IMR-90 (cell line): Measurements from ENCODE around the gene ZW10. TPM values are rescaled to one million over a fixed set of nuclear protein-coding genes. Genes with fewer than 3 reads are reported as not detected.

ENCODE experiments used
- ATAC-seq: fragments of 200-7000 bp; cut with Tn5 transposase; 2 replicates; pipeline ENCODE4 v1.9.1; 2020; ENCODE audit warnings: low read depth, mild to moderate bottlenecking, moderate library complexity
- BruUV-seq: library from RNA; stranded (reverse); fragments of 400-500 nt; replicated peaks from 2 replicates; lab custom pipeline; 2021; lab: Mats Ljungman, UMichigan
- CTCF ChIA-PET: fragments of 300-600 bp; formaldehyde crosslinking; extraction: SDS; loops from one replicate; lab custom pipeline; 2021; ENCODE audit warnings: antibody characterized with exemption; lab: Yijun Ruan, JAX
- POLR2A ChIA-PET: fragments of 300-600 bp; sonication (Branson Sonifier 250); formaldehyde crosslinking; loops from one replicate; lab custom pipeline; 2022; ENCODE audit warnings: antibody characterized with exemption; ENCODE audit not compliant: unreplicated experiment; lab: Charles Lee
- DNase-seq: peaks from one replicate; pipeline ENCODE4 v3.0.0; 2013
- H2AFZ ChIP-seq: replicated peaks from 2 replicates; pipeline ENCODE3; 2013; ENCODE audit warnings: low read length, mild to moderate bottlenecking; ENCODE audit not compliant: poor library complexity
- H2AK5ac ChIP-seq: 2 replicates; pipeline ENCODE4 v1.6.1; 2013; ENCODE audit warnings: low read depth, low read length, inconsistent platforms
- H2AK9ac ChIP-seq: replicated peaks from 2 replicates; pipeline ENCODE3; 2013; ENCODE audit warnings: mild to moderate bottlenecking, low read depth, low read length, moderate library complexity; ENCODE audit not compliant: poor library complexity
- H2BK120ac ChIP-seq: 2 replicates; pipeline ENCODE4 v1.6.1; 2013; ENCODE audit warnings: low read depth, low read length, inconsistent platforms
- H2BK15ac ChIP-seq: 3 replicates; pipeline ENCODE4 v1.6.1; 2013; ENCODE audit warnings: low read depth, low read length, inconsistent platforms
- H2BK20ac ChIP-seq: 2 replicates; pipeline ENCODE4 v1.6.1; 2013; ENCODE audit warnings: low read depth, mild to moderate bottlenecking, inconsistent platforms, low read length, moderate library complexity
- H2BK5ac ChIP-seq: 2 replicates; pipeline ENCODE4 v1.6.1; 2013; ENCODE audit warnings: mild to moderate bottlenecking, low read depth, low read length, inconsistent platforms; ENCODE audit not compliant: poor library complexity, severe bottlenecking
- H3K14ac ChIP-seq: replicated peaks from 2 replicates; pipeline ENCODE4 v1.6.1; 2013; ENCODE audit warnings: low read depth, low read length, inconsistent platforms
- H3K18ac ChIP-seq: 2 replicates; pipeline ENCODE4 v1.6.1; 2013; ENCODE audit warnings: low read depth, low read length, control low read depth
- H3K23ac ChIP-seq: 2 replicates; pipeline ENCODE4 v1.6.1; 2013; ENCODE audit warnings: low read depth, low read length, inconsistent platforms
- H3K27ac ChIP-seq: 2 replicates; pipeline ENCODE4 v1.5.1; 2013; ENCODE audit warnings: mild to moderate bottlenecking, control low read depth, low read length; ENCODE audit not compliant: insufficient read depth
- H3K27me3 ChIP-seq: 2 replicates; pipeline ENCODE4 v1.6.1; 2013; ENCODE audit warnings: low read length; ENCODE audit not compliant: control insufficient read depth, insufficient read depth
- H3K36me3 ChIP-seq: 2 replicates; pipeline ENCODE4 v1.6.1; 2013; ENCODE audit warnings: low read length, mixed read lengths; ENCODE audit not compliant: control insufficient read depth, insufficient read depth
- H3K4ac ChIP-seq: 2 replicates; pipeline ENCODE4 v1.6.1; 2013; ENCODE audit warnings: low read depth, low read length, inconsistent platforms
- H3K4me1 ChIP-seq: 2 replicates; pipeline ENCODE4 v1.6.1; 2013; ENCODE audit warnings: low read length, mixed read lengths; ENCODE audit not compliant: control insufficient read depth, insufficient read depth
- H3K4me2 ChIP-seq: 2 replicates; pipeline ENCODE4 v1.6.1; 2013; ENCODE audit warnings: low read depth, mild to moderate bottlenecking, control low read depth, low read length, moderate library complexity
- H3K4me3 ChIP-seq: 2 replicates; pipeline ENCODE4 v1.5.1; 2013; ENCODE audit warnings: low read depth, mild to moderate bottlenecking, control low read depth, low read length, moderate library complexity; ENCODE audit not compliant: insufficient read depth
- H3K56ac ChIP-seq: 2 replicates; pipeline ENCODE4 v1.6.1; 2013; ENCODE audit warnings: low read length, inconsistent platforms; ENCODE audit not compliant: insufficient read depth; ENCODE audit errors: extremely low read depth
- H3K79me1 ChIP-seq, 2 experiments: 2 replicates each; pipeline ENCODE4 v1.6.1; 2013; ENCODE audit warnings: low read length in 2 of 2, inconsistent platforms in 1 of 2, low read depth in 1 of 2
- H3K9ac ChIP-seq: 2 replicates; pipeline ENCODE4 v1.6.1; 2013; ENCODE audit warnings: low read depth, low read length, control low read depth
- H3K9me1 ChIP-seq: 2 replicates; pipeline ENCODE4 v1.6.1; 2013; ENCODE audit warnings: low read length, inconsistent platforms; ENCODE audit not compliant: insufficient read depth
- H3K9me3 ChIP-seq: 2 replicates; pipeline ENCODE4 v1.6.1; 2013; ENCODE audit warnings: low read length; ENCODE audit not compliant: control insufficient read depth, insufficient read depth
- H4K20me1 ChIP-seq: 2 replicates; pipeline ENCODE4 v1.6.1; 2013; ENCODE audit warnings: low read length, inconsistent platforms; ENCODE audit not compliant: insufficient read depth
- H4K5ac ChIP-seq: 2 replicates; pipeline ENCODE4 v1.6.1; 2013; ENCODE audit warnings: mild to moderate bottlenecking, low read depth, low read length, control low read depth
- H4K8ac ChIP-seq, 2 experiments: 2 replicates each; pipeline ENCODE4 v1.6.1; 2013; ENCODE audit warnings: low read depth in 2 of 2, low read length in 2 of 2, control low read depth in 1 of 2, inconsistent platforms in 1 of 2
- H4K91ac ChIP-seq: 2 replicates; pipeline ENCODE4 v1.6.1; 2013; ENCODE audit warnings: low read depth, low read length, inconsistent platforms; ENCODE audit not compliant: insufficient read depth
- BHLHE40 ChIP-seq: fragments of 150-350 bp; IDR thresholded peaks from 2 replicates; pipeline ENCODE4 v1.6.1; 2016; ENCODE audit warnings: mild to moderate bottlenecking, low read depth, low read length
- CEBPB ChIP-seq: IDR thresholded peaks from 2 replicates; pipeline ENCODE4 v1.6.1; 2012; ENCODE audit warnings: low read depth, low read length, improper control_type of control experiment
- CHD1 ChIP-seq: IDR thresholded peaks from 2 replicates; pipeline ENCODE4 v1.6.1; 2012; ENCODE audit warnings: low read depth, low read length, improper control_type of control experiment
- CTCF ChIP-seq: conservative IDR thresholded peaks from 2 replicates; pipeline ENCODE4 v1.5.1; 2012; ENCODE audit warnings: mild to moderate bottlenecking, low read depth, low read length, improper control_type of control experiment
- ELK1 ChIP-seq: fragments of 150-350 bp; IDR thresholded peaks from 2 replicates; pipeline ENCODE4 v1.6.1; 2016; ENCODE audit warnings: low read depth, mild to moderate bottlenecking, low read length, moderate library complexity, borderline replicate concordance
- FOS ChIP-seq: fragments of 150-350 bp; IDR thresholded peaks from 2 replicates; pipeline ENCODE4 v1.6.1; 2016; ENCODE audit warnings: low read depth, low read length
- MAFK ChIP-seq: IDR thresholded peaks from 2 replicates; pipeline ENCODE4 v1.6.1; 2012; ENCODE audit warnings: low read depth, low read length, improper control_type of control experiment
- MAZ ChIP-seq: IDR thresholded peaks from 2 replicates; pipeline ENCODE4 v1.6.1; 2012; ENCODE audit warnings: low read depth, mild to moderate bottlenecking, low read length, improper control_type of control experiment, moderate library complexity, borderline replicate concordance
- NFE2L2 ChIP-seq: fragments of 150-350 bp; IDR thresholded peaks from 2 replicates; pipeline ENCODE4 v1.6.1; 2016; ENCODE audit warnings: low read depth, mild to moderate bottlenecking, low read length
- RAD21 ChIP-seq: IDR thresholded peaks from 2 replicates; pipeline ENCODE4 v1.6.1; 2012; ENCODE audit warnings: low read length, improper control_type of control experiment
- RCOR1 ChIP-seq: IDR thresholded peaks from 2 replicates; pipeline ENCODE4 v1.6.1; 2012; ENCODE audit warnings: mild to moderate bottlenecking, low read length, improper control_type of control experiment; ENCODE audit not compliant: insufficient replicate concordance
- RFX5 ChIP-seq: IDR thresholded peaks from 2 replicates; pipeline ENCODE4 v1.8.0; 2012; ENCODE audit warnings: low read depth, mild to moderate bottlenecking, low read length, moderate library complexity
- SMC3 ChIP-seq: fragments of 150-350 bp; IDR thresholded peaks from 2 replicates; pipeline ENCODE4 v1.6.1; 2016; ENCODE audit warnings: low read depth, mild to moderate bottlenecking, antibody characterized with exemption, low read length, moderate library complexity
- USF2 ChIP-seq: fragments of 150-350 bp; IDR thresholded peaks from 2 replicates; pipeline ENCODE4 v1.6.1; 2017; ENCODE audit warnings: mild to moderate bottlenecking, antibody characterized with exemption, low read length, low read depth
- whole genome bisulfite sequencing, 2 experiments: methylation state at CpG; one replicate each; pipeline versions ENCODE4 v1.1.5 to v1.1.7; 2013; ENCODE audit warnings: missing lambda C conversion rate in 2 of 2; ENCODE audit not compliant: insufficient read length in 1 of 2; ENCODE audit errors: extremely low coverage in 2 of 2; 5-methylcytosine and 5-hydroxymethylcytosine counted together
- dilution Hi-C: fragments of 300-500 bp; cut with HindIII; formaldehyde crosslinking; loops from one replicate; pipeline ENCODE4 v1.14.3; 2018; ENCODE audit warnings: low sequenced_read_pairs; ENCODE audit not compliant: unreplicated experiment
- in situ Hi-C: fragments of 300-500 bp; cut with MboI; formaldehyde crosslinking; loops from 3 replicates; pipeline ENCODE4 v1.14.3; 2019; ENCODE audit warnings: low sequenced_read_pairs, inconsistent platforms, mixed read lengths
- intact Hi-C: fragments of 100-400 bp; cut with micrococcal nuclease; formaldehyde crosslinking; loops from 2 replicates; pipeline ENCODE4 v1.10.0; 2022
- polyA plus RNA-seq, 3 experiments: library from polyadenylated mRNA; depleted of rRNA; stranded (reverse); fragments of >200 nt; gene quantifications; 2 replicates each; pipeline ENCODE4 v1.2.3, GENCODE V29; 2012; ENCODE audit warnings: low replicate concordance in 1 of 3
- total RNA-seq: library from RNA; depleted of rRNA; stranded (reverse); fragments of >200 nt; gene quantifications from 2 replicates; pipeline ENCODE4 v1.2.3, GENCODE V29; 2012

Gene ZW10
- total and polyA plus RNA-seq, 2 of the 4 experiments (the other 2 are of a cell fraction) = 10.3 to 30.6 TPM

- H2AK5ac ChIP-seq = no peak within 1 kb of the TSS
- no peaks in the 10 kb centered on the region for H3K36me3 ChIP-seq
- H3K9me1 ChIP-seq = no peaks in the 10 kb centered on the region
- POLR2A ChIA-PET = no interaction called here
- no peak within 1 kb of the TSS for H4K8ac ChIP-seq
- CTCF ChIA-PET = interaction anchor here (0.6 kb wide), 1 partner anchor 16 kb away, joined by 5 read pairs; no protein-coding TSS in a partner anchor
- H3K27ac ChIP-seq = no peak within 1 kb of the TSS
- H2BK15ac ChIP-seq = no peak within 1 kb of the TSS
- no peaks in the 10 kb centered on the region for H3K79me1 ChIP-seq
- no peak within 1 kb of the TSS for H2BK5ac ChIP-seq
- H3K4ac ChIP-seq = no peak within 1 kb of the TSS
- no peak within 1 kb of the TSS for H3K14ac ChIP-seq
- DNase-seq (no peak), ATAC-seq (no peak)
- no peaks in the 10 kb centered on the region for H4K20me1 ChIP-seq
- no peak within 1 kb of the TSS for H3K9ac ChIP-seq
- in situ Hi-C loops (no loop called here), dilution Hi-C loops (no loop called here), intact Hi-C loops (no loop called here)
- no peak within 1 kb of the TSS for H3K56ac ChIP-seq
- H2AFZ ChIP-seq = no peak within 1 kb of the TSS
- H2BK120ac ChIP-seq = no peak within 1 kb of the TSS
- BruUV-seq = no TSS peak
- no peak within 1 kb of the TSS for H3K4me2 ChIP-seq
- H3K4me3 ChIP-seq = no peak within 1 kb of the TSS
- no CpG with 5 or more reads among the region's 7 CpGs for WGBS, 2 experiments
- H4K5ac ChIP-seq = no peak within 1 kb of the TSS
- no peak within 1 kb of the TSS for H2AK9ac ChIP-seq
- H4K91ac ChIP-seq = no peak within 1 kb of the TSS
- no peaks in the 10 kb centered on the region for H3K27me3 ChIP-seq
- H3K4me1 ChIP-seq = no peaks in the 10 kb centered on the region
- H3K18ac ChIP-seq = no peak within 1 kb of the TSS
- no peak within 1 kb of the TSS for H3K23ac ChIP-seq
- no peak within 1 kb of the TSS for H2BK20ac ChIP-seq
- TF ChIP-seq BHLHE40 (no peak), RAD21 (no peak), FOS (no peak), MAZ (no peak), CHD1 (no peak), SMC3 (no peak), CTCF (no peak), MAFK (no peak), NFE2L2 (no peak), RFX5 (no peak), ELK1 (no peak), CEBPB (no peak), RCOR1 (no peak), USF2 (no peak)
- H3K9me3 ChIP-seq = peaks cover 2% of the 10 kb centered on the region; the same call in 1 of the 2 replicates
These were observed 67.4 kb downstream of the ZW10 start, which contains the start of gene TMPRSS5 for GRCh38 chr11:113705871-113706655. Gene TMPRSS5 (minus strand): TSS chr11:113706308. CDS start chr11:113706224, 84 bp downstream.
